Adrenal gland (tissue), 19 donors: ENCODE data around the gene PHETA1. TPM values are rescaled to one million over a fixed set of nuclear protein-coding genes. Genes with fewer than 3 reads are reported as not detected.
A peak's percentile ranks its signal among the peaks of the same experiment; 100 is the strongest.

Experiments
- DNase-seq, 7 donors: peaks; one replicate each; pipeline ENCODE4 v3.0.0-alpha.2; 2019 to 2020
- H3K27ac ChIP-seq, 5 donors: fragments of 200-600 bp; sonication (generic) in 4 of 5; 1 replicate in 3 of 5; 2 replicates in 2 of 5; pipeline versions ENCODE4 v1.5.1 to v1.8.0; 2016 to 2020; ENCODE audit warnings: mild to moderate bottlenecking in 1 of 5
- H3K27me3 ChIP-seq: fragments of 200-600 bp; 2 replicates; pipeline ENCODE4 v1.8.0; 2021
- H3K36me3 ChIP-seq, 2 donors: fragments of 200-600 bp; replicated peaks in 1 of 2; 1 replicate in 1 of 2; 2 replicates in 1 of 2; pipeline versions ENCODE4 v1.5.1 to v1.8.0; 2018 to 2022
- H3K4me1 ChIP-seq, 2 donors: fragments of 200-600 bp; replicated peaks in 1 of 2; 1 replicate in 1 of 2; 2 replicates in 1 of 2; pipeline versions ENCODE4 v1.5.1 to v1.8.0; 2018 to 2021
- H3K4me3 ChIP-seq, 4 donors: fragments of 200-600 bp; sonication (generic) in 3 of 4; one replicate each; pipeline ENCODE4 v1.5.1; 2016 to 2018
- H3K9me3 ChIP-seq, 3 donors: fragments of 200-600 bp; sonication (generic) in 1 of 3; replicated peaks in 1 of 3; 1 replicate in 2 of 3; 2 replicates in 1 of 3; pipeline versions ENCODE4 v1.5.1 to v1.8.0; 2016 to 2021
- POLR2A ChIP-seq, 2 donors: fragments of 450-650 bp; IDR thresholded peaks; one replicate each; pipeline ENCODE4 v1.6.1; 2017; ENCODE audit warnings: antibody characterized with exemption in 2 of 2, mild to moderate bottlenecking in 2 of 2, moderate library complexity in 1 of 2
- WGBS, 4 donors: extraction: QIAGEN DNeasy Blood & Tissue Kit in 2 of 4; methylation state at CpG; one replicate each; pipeline versions ENCODE4 v1.1.5 to v1.1.7; 2013 to 2017; 5-methylcytosine and 5-hydroxymethylcytosine counted together
- intact Hi-C, 2 donors: fragments of 100-400 bp; cut with DNase I; formaldehyde crosslinking; loops; one replicate each; pipeline versions ENCODE4 v1.14.1 to v1.15.0; 2022 to 2023
- long read RNA-seq, 10 donors: library from polyadenylated mRNA in 3 of 10; unstranded in 2 of 10; stranded (forward) in 1 of 10; transcript quantifications; one replicate each; pipeline ENCODE4 v2.0.0 and lab custom pipeline, GENCODE V29; 2021 to 2026
- polyA plus RNA-seq, 3 donors: library from polyadenylated mRNA; stranded (reverse); fragments of 200-250 nt in 2 of 3; fragments of 350-450 nt in 1 of 3; fragmentation: Illumina TruSeq in 1 of 3; extraction: RNeasy Lipid Tissue Mini Kit (QIAGEN cat#74804) in 1 of 3; gene quantifications; one replicate each; pipeline ENCODE4 v1.2.3, GENCODE V29; 2013 to 2014
- total RNA-seq, 9 donors: library from RNA; depleted of rRNA in 4 of 9; stranded (reverse); fragments of >200 nt in 4 of 9; fragments of 120-200 nt in 1 of 9; fragmentation: NEBNext Ultra II Directional in 1 of 9; extraction: Animal tissue kit (Norgen Biotek cat#: 25700) in 1 of 9; gene quantifications; one replicate each; pipeline versions ENCODE4 v1.1.0 to v1.2.4, GENCODE V29; 2013 to 2023
- TF ChIP-seq, protein P1 (sequence below), 6 experiments: fragments of 450-650 bp in 4 of 6; fragments of 200-600 bp in 2 of 6; sonication (generic) in 1 of 6; IDR thresholded peaks; 1 replicate in 5 of 6; 2 replicates in 1 of 6; pipeline versions ENCODE4 v1.5.1 to v1.8.0; 2016 to 2021; ENCODE audit warnings: antibody characterized with exemption in 6 of 6, mild to moderate bottlenecking in 2 of 6, moderate library complexity in 1 of 6
- donor health status: healthy with polysubstance abuse.
- donor health status: Bipolar disorder and iron deficiency.
- donor health status: DM: yes; HTN: yes; CAD: no.
- donor health status: DM: no; HTN: no; CAD: no.
- donor health status: DM: no; HTN: no; CAD: no.
- donor health status: DM: yes; HTN: yes; CAD: no.

PHETA1 gene
- total RNA-seq (10 to 100 TPM; 10.4 to 37.4 (median 20.5) TPM), polyA plus RNA-seq (10 to 100 TPM in 2 of 3 donors, 1 to 10 TPM in 1; 3.6 to 25.4 (median 11.0) TPM)
- long read RNA-seq, donor 1, partial matches to known transcripts = 0 of 1 reads
- long read RNA-seq, donor 1, other reads (novel, unspliced or antisense) = 0 of 1 reads
- long read RNA-seq, donor 2, partial matches to known transcripts = 80 of 80 reads
- long read RNA-seq, donor 2, other reads (novel, unspliced or antisense) = 0 of 80 reads
- long read RNA-seq, donor 3 = 0 reads
- long read RNA-seq, donor 4, partial matches to known transcripts = 0 of 1 reads
- long read RNA-seq, donor 4, other reads (novel, unspliced or antisense) = 1 of 1 reads
- long read RNA-seq, donor 5, partial matches to known transcripts = 10 of 48 reads
- long read RNA-seq, donor 5, other reads (novel, unspliced or antisense) = 37 of 48 reads
- long read RNA-seq, donor 6, partial matches to known transcripts = 0 of 8 reads
- long read RNA-seq, donor 6, other reads (novel, unspliced or antisense) = 8 of 8 reads
- long read RNA-seq, donor 7 = 0 reads
- long read RNA-seq, donor 8, partial matches to known transcripts = 0 of 7 reads
- long read RNA-seq, donor 8, other reads (novel, unspliced or antisense) = 5 of 7 reads
- long read RNA-seq, donor 9 = 0 reads
- long read RNA-seq, donor 10, partial matches to known transcripts = 37 of 37 reads
- long read RNA-seq, donor 10, other reads (novel, unspliced or antisense) = 0 of 37 reads

DNA sequence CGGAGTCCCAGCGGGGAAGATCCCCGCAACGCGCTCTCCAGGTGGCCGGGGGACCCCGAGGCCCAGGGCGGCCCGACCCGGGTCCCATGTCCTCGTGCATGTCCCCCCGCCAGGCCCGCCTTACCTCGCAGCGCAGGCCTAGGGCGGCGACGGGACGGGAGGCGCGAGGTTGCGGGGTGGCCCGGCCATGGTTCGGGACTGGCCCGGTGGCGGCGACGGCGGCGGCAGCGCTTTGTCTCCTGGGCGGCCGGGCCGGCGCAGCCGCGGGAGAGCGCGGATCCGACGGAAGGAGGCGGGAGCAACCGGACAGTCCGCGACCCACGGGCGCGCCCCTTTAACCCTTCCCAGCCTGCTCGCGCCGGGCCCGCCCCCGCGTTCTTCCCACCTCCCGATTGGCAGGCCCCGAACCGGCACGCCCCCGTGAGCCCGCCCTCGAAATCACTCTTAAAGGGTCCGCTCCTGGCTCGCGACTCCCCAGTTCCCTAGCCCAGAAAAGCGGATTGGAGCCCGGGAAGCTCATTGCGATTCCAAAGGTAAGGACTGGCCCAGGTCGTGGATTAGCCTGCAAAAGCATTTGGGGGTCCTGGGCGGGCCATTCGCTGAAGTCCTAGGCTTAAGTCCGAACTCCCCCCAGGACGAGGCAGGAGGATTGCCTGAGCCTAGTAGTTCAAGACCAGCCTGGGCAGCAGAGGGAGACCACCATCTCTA lies at the start of gene PHETA1:
Gene PHETA1 (minus strand): TSS at position 308 of the 708 bp plus-strand sequence. CDS start 5,668 bp downstream, outside the sequence.
- H3K4me3 ChIP-seq = peak within 1 kb of the TSS; percentile 73 to 100 (median 90)
- peak; percentile 93 to 97 (median 96) for DNase-seq
- TF ChIP-seq POLR2A (IDR thresholded peaks at IDR 0.05) = peak; percentile 32 to 83
- TF ChIP-seq, protein P1, sequence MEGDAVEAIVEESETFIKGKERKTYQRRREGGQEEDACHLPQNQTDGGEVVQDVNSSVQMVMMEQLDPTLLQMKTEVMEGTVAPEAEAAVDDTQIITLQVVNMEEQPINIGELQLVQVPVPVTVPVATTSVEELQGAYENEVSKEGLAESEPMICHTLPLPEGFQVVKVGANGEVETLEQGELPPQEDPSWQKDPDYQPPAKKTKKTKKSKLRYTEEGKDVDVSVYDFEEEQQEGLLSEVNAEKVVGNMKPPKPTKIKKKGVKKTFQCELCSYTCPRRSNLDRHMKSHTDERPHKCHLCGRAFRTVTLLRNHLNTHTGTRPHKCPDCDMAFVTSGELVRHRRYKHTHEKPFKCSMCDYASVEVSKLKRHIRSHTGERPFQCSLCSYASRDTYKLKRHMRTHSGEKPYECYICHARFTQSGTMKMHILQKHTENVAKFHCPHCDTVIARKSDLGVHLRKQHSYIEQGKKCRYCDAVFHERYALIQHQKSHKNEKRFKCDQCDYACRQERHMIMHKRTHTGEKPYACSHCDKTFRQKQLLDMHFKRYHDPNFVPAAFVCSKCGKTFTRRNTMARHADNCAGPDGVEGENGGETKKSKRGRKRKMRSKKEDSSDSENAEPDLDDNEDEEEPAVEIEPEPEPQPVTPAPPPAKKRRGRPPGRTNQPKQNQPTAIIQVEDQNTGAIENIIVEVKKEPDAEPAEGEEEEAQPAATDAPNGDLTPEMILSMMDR (IDR thresholded peaks at IDR 0.05) = no peak
- no peaks in the 10 kb centered on the region for H3K27me3 ChIP-seq
- H3K9me3 ChIP-seq = no peaks in the 10 kb centered on the region
- H3K4me1 ChIP-seq = peaks cover 16 to 20% of the 10 kb centered on the region in 2 donors
- WGBS, 4 donors = 0 to 1% (median 1%) methylated on average over 10 to 72 of the region's 72 CpGs; no CpG with 5 or more reads in 1 of the 4 donors
- intact Hi-C loops = no loop called here
- no peaks in the 10 kb centered on the region for H3K36me3 ChIP-seq
- peak within 1 kb of the TSS; percentile 22 to 74 (median 51) for H3K27ac ChIP-seq

DNA sequence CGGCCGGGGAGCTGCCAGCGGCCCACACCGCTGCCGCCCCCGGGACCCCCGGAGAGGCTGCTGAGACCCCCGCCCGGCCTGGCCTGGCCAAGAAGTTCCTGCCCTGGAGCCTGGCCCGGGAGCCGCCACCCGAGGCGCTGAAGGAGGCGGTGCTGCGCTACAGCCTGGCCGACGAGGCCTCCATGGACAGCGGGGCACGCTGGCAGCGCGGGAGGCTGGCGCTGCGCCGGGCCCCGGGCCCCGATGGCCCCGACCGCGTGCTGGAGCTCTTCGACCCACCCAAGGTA lies 49.6 kb upstream of the PHETA1 start:
- no peak for DNase-seq
- intact Hi-C loops = no loop called here
- no peak overlapping the region for H3K4me3 ChIP-seq
- no peaks in the 10 kb centered on the region for H3K27me3 ChIP-seq
- H3K4me1 ChIP-seq = peaks cover 12 to 27% of the 10 kb centered on the region in 2 donors
- TF ChIP-seq POLR2A (IDR thresholded peaks at IDR 0.05) = no peak
- TF ChIP-seq, protein P1 (IDR thresholded peaks at IDR 0.05) = no peak
- H3K27ac ChIP-seq = no peak overlapping the region
- 95 to 97% methylated on average over 21 to 30 of the region's 30 CpGs; no CpG with 5 or more reads in 2 of the 4 donors for WGBS, 4 donors
- H3K36me3 ChIP-seq = peaks cover 0 to 34% of the 10 kb centered on the region in 2 donors
- no peaks in the 10 kb centered on the region for H3K9me3 ChIP-seq

GRCh38 chr12:111417784-111418593 lies 49.1 kb upstream of the PHETA1 start:
- H3K4me1 ChIP-seq = peaks cover 16 to 33% of the 10 kb centered on the region in 2 donors
- H3K9me3 ChIP-seq = no peaks in the 10 kb centered on the region
- H3K36me3 ChIP-seq = peaks cover 0 to 34% of the 10 kb centered on the region in 2 donors
- WGBS, 4 donors = 94 to 96% (median 95%) methylated on average over 19 to 67 of the region's 67 CpGs
- TF ChIP-seq POLR2A (IDR thresholded peaks at IDR 0.05) = no peak
- TF ChIP-seq, protein P1 (IDR thresholded peaks at IDR 0.05) = no peak
- DNase-seq = no peak
- intact Hi-C loops = no loop called here
- H3K27me3 ChIP-seq = no peaks in the 10 kb centered on the region
- no peak overlapping the region for H3K27ac ChIP-seq
- H3K4me3 ChIP-seq = no peak overlapping the region
